ENCODE measurements around the gene SMARCB1.
"Not testable (repeated sequence)": the region's sequence is repeated elsewhere in the genome, so short reads cannot be mapped to it uniquely, and the experiment has no call there.

Gene SMARCB1

GRCh38 chr22:23847991-23848864 is 61.5 kb downstream of the SMARCB1 start:
- DNase-seq, result no peak

- peak; percentile 89 for DNase-seq
These were observed 62.5 kb downstream of the SMARCB1 start for GRCh38 chr22:23849009-23850006.

GRCh38 chr22:23850136-23850611 is 63.4 kb downstream of the SMARCB1 start:
- no peak for DNase-seq

GRCh38 chr22:23856721-23857605 is 70.2 kb downstream of the SMARCB1 start:
- DNase-seq, result peak; percentile 83

- DNase-seq, result peak; percentile 99
These were observed 71.1 kb downstream of the SMARCB1 start, which contains the start of gene SLC2A11 for GRCh38 chr22:23857606-23858483. TSS of gene SLC2A11 (plus strand) at chr22:23857875. CDS start at chr22:23858000, 125 bp downstream.

DNA sequence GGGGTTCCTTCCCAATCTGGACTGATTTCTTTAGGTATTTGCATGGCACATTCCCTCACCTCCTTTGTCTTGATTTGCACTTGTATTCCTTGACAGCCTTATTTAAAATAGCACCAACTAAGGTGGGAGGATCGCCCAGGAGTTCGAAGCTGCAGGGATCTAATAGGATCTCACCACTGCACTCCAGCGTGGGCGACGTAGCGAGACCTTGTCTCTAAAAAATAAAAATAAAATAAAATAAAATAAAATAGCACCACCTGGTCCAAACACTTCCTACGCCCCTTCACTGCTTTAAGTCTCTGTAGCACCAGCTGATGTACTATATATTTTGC is 71.7 kb downstream of the SMARCB1 start:
- no peak for DNase-seq

GRCh38 chr22:23859201-23859600 is 72.4 kb downstream of the SMARCB1 start:
- DNase-seq, result no peak

DNA sequence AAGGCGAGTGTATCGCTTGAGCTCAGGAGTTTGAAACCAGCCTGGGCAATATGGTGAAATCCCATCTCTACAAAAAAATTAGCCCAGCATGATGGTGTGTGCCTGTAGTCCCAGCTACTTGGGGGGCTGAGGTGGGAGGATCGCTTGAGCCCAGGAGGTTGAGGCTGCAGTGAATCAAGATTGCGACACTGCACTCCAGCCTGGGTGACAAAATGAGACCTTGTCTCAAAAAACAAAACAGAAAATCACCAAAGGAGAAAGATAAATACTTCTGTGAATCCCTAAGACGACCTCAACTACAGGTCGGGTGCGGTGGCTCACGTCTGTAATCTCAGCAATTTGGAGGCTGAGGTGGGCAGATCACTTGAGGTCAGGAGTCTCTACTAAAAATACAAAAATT is 73.4 kb downstream of the SMARCB1 start:
- DNase-seq, result not testable (repeated sequence)

DNA sequence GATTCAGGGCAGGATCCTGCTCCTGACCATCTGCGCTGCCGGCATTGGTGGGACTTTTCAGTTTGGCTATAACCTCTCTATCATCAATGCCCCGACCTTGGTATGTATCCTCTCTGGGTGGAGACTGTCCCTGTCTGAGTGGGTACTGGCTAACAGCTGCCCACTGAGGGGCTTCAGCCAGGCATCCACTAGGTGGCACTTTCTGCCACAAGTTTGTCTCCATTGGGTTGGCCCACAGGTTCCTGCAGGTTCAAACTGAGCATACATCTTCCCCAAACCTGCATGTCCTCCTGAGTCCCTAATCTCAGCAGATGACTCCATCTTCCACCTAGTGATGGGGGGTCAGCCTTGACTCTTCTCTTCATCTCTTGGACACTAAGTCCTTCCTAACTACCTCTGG is 75.3 kb downstream of the SMARCB1 start:
- peak; percentile 74 for DNase-seq

DNA sequence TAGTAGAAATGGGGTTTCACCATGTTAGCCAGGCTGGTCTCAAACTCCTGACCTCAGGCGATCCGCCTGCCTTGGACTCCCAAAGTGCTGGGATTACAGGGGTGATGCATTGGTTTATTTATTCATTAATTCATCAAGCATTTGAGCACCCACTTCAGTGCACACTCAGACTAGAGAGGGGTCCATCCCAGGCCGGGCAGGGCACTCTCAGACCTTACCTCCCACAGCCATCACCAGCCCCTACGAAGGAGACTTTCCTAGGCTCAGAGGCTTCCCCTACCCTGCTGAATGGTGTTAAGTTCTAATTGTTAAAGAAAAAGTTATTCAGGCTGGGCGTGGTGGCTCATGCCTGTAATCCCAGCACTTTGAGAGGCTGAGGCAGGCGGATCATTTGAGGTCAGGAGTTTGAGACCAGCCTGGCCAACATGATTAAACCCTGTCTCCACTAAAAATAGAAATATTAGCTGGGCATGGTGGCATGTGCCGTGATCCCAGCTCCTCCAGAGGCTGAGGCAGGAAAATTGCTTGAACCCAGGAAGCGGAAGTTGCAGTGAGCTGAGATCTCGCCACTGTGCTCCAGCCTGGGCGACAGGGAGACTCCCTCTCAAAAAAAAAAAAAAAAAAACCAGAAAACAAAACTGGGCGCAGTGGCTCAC is 77.9 kb downstream of the SMARCB1 start:
- not testable (repeated sequence) for DNase-seq

- no peak for DNase-seq
These were observed 81.8 kb downstream of the SMARCB1 start for GRCh38 chr22:23868580-23868979.

DNA sequence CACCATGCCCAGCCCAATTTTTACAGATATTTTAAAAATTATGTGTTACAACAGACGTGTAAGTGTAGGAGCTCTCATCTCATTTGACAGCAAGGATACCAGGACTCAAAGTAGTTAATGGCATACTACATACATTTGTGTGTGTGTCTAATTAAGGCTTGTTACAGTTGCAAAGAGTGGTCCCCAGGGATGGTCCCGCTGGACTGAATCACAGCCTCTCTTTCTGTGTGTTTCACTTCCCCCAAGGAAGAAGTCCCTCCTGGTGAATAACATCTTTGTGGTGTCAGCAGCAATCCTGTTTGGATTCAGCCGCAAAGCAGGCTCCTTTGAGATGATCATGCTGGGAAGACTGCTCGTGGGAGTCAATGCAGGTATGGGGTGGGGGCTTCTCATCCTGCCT is 88.1 kb downstream of the SMARCB1 start:
- DNase-seq, result peak; percentile 54

DNA sequence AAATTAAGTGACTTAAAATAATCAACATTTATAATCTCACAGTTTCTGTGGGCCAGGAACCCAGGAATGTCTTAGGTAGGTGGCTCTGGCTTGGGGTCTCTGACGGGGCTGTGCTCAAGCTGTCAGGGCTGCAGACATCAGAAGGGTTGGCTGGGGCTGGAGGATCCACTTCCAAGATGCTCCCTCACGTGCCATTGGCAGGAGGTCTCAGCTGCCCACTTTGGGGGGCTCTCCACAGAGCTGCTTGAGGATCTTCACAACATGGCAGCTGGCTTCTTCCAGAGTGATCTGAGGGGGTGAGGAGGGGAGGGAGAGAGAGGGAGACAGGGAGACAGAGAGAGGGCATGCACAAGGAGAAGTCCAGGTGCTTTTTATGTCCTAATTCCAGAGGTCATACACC is 89.0 kb downstream of the SMARCB1 start:
- no peak for DNase-seq

DNA sequence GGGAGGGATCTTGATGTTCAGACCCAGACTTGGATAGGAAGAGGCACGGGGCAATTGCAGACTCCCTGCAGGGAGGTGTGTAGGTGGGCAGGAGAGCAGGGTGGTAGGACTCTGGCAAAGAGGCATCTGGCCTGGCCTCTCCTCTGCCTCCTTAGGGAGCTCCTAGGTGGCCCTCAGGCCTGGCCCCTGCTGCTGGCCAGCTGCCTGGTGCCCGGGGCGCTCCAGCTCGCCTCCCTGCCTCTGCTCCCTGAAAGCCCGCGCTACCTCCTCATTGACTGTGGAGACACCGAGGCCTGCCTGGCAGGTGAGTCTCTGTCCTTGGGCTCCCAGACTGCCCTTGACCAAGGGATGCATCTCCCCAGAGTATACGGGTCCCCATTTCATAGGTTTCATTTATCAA is 90.8 kb downstream of the SMARCB1 start:
- DNase-seq, result no peak

GRCh38 chr22:23878219-23878618 is 91.5 kb downstream of the SMARCB1 start:
- no peak for DNase-seq

- DNase-seq, result no peak
These were observed 95.6 kb downstream of the SMARCB1 start for GRCh38 chr22:23882370-23882769.

GRCh38 chr22:23883658-23884057 is 96.9 kb downstream of the SMARCB1 start:
- no peak for DNase-seq

DNA sequence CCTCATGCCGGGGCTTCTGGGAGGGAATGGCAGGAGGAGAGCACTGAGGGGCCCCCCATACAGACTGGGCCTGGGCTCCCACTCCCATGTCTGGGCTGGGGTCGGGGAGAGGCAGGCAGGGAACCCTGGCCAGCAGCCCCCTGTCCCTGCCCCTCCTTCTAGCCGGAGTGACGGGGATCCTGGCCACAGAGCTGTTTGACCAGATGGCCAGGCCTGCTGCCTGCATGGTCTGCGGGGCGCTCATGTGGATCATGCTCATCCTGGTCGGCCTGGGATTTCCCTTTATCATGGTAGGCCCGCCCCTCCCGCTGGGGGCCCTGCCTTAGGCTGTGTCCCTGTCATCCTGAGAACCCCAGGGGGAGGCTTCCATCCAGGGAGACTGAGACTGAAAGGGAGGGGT is 97.4 kb downstream of the SMARCB1 start:
- DNase-seq, result no peak

Measured in NCI-H69 (cell line).